Upper lobe of left lung (tissue), 4 donors: ENCODE data around the gene GATD1.
"Not testable (repeated sequence)": the region's sequence is repeated elsewhere in the genome, so short reads cannot be mapped to it uniquely, and the experiment has no call there.

Experiments
- CTCF ChIP-seq, 6 experiments: fragments of 450-650 bp in 4 of 6; fragments of 200-600 bp in 2 of 6; sonication (generic) in 2 of 6; IDR thresholded peaks; one replicate each; pipeline ENCODE4 v1.5.1; 2016 to 2019; ENCODE audit warnings: antibody characterized with exemption in 6 of 6
- POLR2A ChIP-seq, 4 donors: fragments of 450-650 bp; IDR thresholded peaks; one replicate each; pipeline ENCODE4 v1.5.1; 2016 to 2017; ENCODE audit warnings: antibody characterized with exemption in 4 of 4, mild to moderate bottlenecking in 2 of 4

DNA sequence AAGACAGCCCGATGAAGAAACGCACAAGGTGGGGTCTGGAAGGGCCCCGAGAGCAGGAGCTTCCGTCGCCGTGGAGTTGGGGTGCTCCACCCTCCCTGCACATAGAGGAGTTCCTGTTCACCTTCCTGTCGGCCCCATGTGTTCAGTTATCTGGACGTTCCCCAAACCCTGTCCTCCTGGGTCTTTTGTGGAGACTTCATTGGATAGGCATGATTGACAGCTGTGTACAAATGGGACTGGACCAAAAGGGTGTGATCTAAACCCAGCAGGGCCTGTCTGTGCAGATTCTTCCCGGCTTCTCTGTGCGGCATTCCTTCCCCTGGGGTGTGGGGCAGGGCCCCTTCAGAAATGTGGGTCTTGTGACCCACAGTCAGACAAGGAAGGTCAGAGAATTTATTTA lies 39.4 kb downstream of the GATD1 start:
- TF ChIP-seq POLR2A, CTCF (IDR thresholded peaks at IDR 0.05): not testable (repeated sequence)
